H9 (cell line): Measurements from ENCODE around the gene CKMT2. TPM values are rescaled to one million over a fixed set of nuclear protein-coding genes. Genes with fewer than 3 reads are reported as not detected.

Experiments
- DNase-seq: peaks from one replicate; pipeline ENCODE4 v3.0.0-alpha.2; 2017
- H2AFZ ChIP-seq: one replicate; pipeline ENCODE4 v1.6.1; 2013; ENCODE audit warnings: mild to moderate bottlenecking, low read length, control low read depth, moderate library complexity
- H2AK5ac ChIP-seq: 2 replicates; pipeline ENCODE4 v1.6.1; 2013; ENCODE audit warnings: low read length, control low read depth, mixed read lengths; ENCODE audit not compliant: insufficient read length
- H2BK120ac ChIP-seq: one replicate; pipeline ENCODE4 v1.6.1; 2013; ENCODE audit warnings: low read depth, mild to moderate bottlenecking, low read length, control low read depth, inconsistent platforms; ENCODE audit not compliant: poor library complexity, severe bottlenecking
- H2BK12ac ChIP-seq: 2 replicates; pipeline ENCODE4 v1.6.1; 2013; ENCODE audit warnings: low read length, control low read depth, mixed read lengths, low read depth; ENCODE audit not compliant: insufficient read length
- H2BK15ac ChIP-seq: 2 replicates; pipeline ENCODE4 v1.6.1; 2013; ENCODE audit warnings: low read depth, low read length, control low read depth
- H2BK20ac ChIP-seq: one replicate; pipeline ENCODE4 v1.6.1; 2013; ENCODE audit warnings: low read depth, mild to moderate bottlenecking, low read length, control low read depth, inconsistent platforms; ENCODE audit not compliant: poor library complexity, severe bottlenecking
- H2BK5ac ChIP-seq: 2 replicates; pipeline ENCODE4 v1.6.1; 2013; ENCODE audit warnings: low read length, control low read depth, mixed read lengths; ENCODE audit not compliant: insufficient read length
- H3K14ac ChIP-seq: 2 replicates; pipeline ENCODE4 v1.6.1; 2013; ENCODE audit warnings: low read length, control low read depth; ENCODE audit not compliant: insufficient read depth
- H3K18ac ChIP-seq: 2 replicates; pipeline ENCODE4 v1.6.1; 2013; ENCODE audit warnings: low read depth, mild to moderate bottlenecking, mixed read lengths, low read length, control low read depth; ENCODE audit not compliant: insufficient read length
- H3K23ac ChIP-seq: 2 replicates; pipeline ENCODE4 v1.6.1; 2013; ENCODE audit warnings: low read length, control low read depth, mixed read lengths, low read depth; ENCODE audit not compliant: insufficient read length
- H3K23me2 ChIP-seq: 2 replicates; pipeline ENCODE4 v1.6.1; 2013; ENCODE audit warnings: low read depth, mild to moderate bottlenecking, mixed read lengths, low read length, control low read depth; ENCODE audit not compliant: insufficient read length, poor library complexity, severe bottlenecking
- H3K27ac ChIP-seq: 2 replicates; pipeline ENCODE4 v1.5.1; 2013; ENCODE audit warnings: low read length, control low read depth, mixed read lengths, low read depth; ENCODE audit not compliant: insufficient read length
- H3K27me3 ChIP-seq: 2 replicates; pipeline ENCODE4 v1.6.1; 2013; ENCODE audit warnings: low read length, control low read depth, inconsistent platforms; ENCODE audit not compliant: insufficient read depth
- H3K4ac ChIP-seq: 2 replicates; pipeline ENCODE4 v1.6.1; 2013; ENCODE audit warnings: low read depth, mild to moderate bottlenecking, control low read depth, inconsistent platforms, low read length, moderate library complexity
- H3K4me1 ChIP-seq: 2 replicates; pipeline ENCODE4 v1.6.1; 2013; ENCODE audit warnings: low read length, control low read depth, inconsistent platforms; ENCODE audit not compliant: insufficient read depth
- H3K4me2 ChIP-seq: 2 replicates; pipeline ENCODE4 v1.6.1; 2013; ENCODE audit warnings: low read length, control low read depth, mixed read lengths; ENCODE audit not compliant: insufficient read length, insufficient read depth
- H3K56ac ChIP-seq: 2 replicates; pipeline ENCODE4 v1.6.1; 2013; ENCODE audit warnings: low read depth, mild to moderate bottlenecking, mixed read lengths, low read length, control low read depth; ENCODE audit not compliant: insufficient read length
- H3K79me1 ChIP-seq: 2 replicates; pipeline ENCODE4 v1.6.1; 2013; ENCODE audit warnings: low read depth, mild to moderate bottlenecking, moderate library complexity, low read length, control low read depth, inconsistent platforms; ENCODE audit not compliant: insufficient read depth, poor library complexity, severe bottlenecking
- H3K79me2 ChIP-seq: 2 replicates; pipeline ENCODE4 v1.6.1; 2013; ENCODE audit warnings: low read length, control low read depth, inconsistent platforms; ENCODE audit not compliant: insufficient read depth
- H3K9ac ChIP-seq: 2 replicates; pipeline ENCODE4 v1.6.1; 2013; ENCODE audit warnings: low read length, control low read depth, mixed read lengths; ENCODE audit not compliant: insufficient read length; ENCODE audit errors: extremely low read depth
- H3K9me3 ChIP-seq: one replicate; pipeline ENCODE4 v1.6.1; 2013; ENCODE audit warnings: low read depth, low read length, inconsistent platforms; ENCODE audit not compliant: control insufficient read depth
- H3T11ph ChIP-seq: one replicate; pipeline ENCODE4 v1.6.1; 2013; ENCODE audit warnings: mild to moderate bottlenecking, low read length, control low read depth, inconsistent platforms
- H4K20me1 ChIP-seq: one replicate; pipeline ENCODE4 v1.6.1; 2013; ENCODE audit not compliant: control insufficient read depth, insufficient read length, insufficient read depth
- H4K5ac ChIP-seq: 2 replicates; pipeline ENCODE4 v1.6.1; 2013; ENCODE audit warnings: low read depth, mild to moderate bottlenecking, mixed read lengths, low read length, control low read depth; ENCODE audit not compliant: insufficient read length
- H4K8ac ChIP-seq: replicated peaks from 2 replicates; pipeline ENCODE4 v1.6.1; 2013; ENCODE audit warnings: low read length, control low read depth, mixed read lengths, low read depth; ENCODE audit not compliant: insufficient read length
- H4K91ac ChIP-seq: 2 replicates; pipeline ENCODE4 v1.6.1; 2013; ENCODE audit warnings: low read depth, mild to moderate bottlenecking, moderate library complexity, mixed read lengths, low read length, control low read depth; ENCODE audit not compliant: insufficient read length
- H3K27ac Mint-ChIP-seq, 3 experiments: 2 replicates in 2 of 3; 3 replicates in 1 of 3; pipeline ENCODE4 v1.8.0; 2020 to 2021; ENCODE audit warnings: mixed read lengths in 3 of 3, mild to moderate bottlenecking in 1 of 3, moderate library complexity in 1 of 3
- H3K27me3 Mint-ChIP-seq: 2 replicates; pipeline ENCODE4 v1.8.0; 2021; ENCODE audit warnings: low read depth, mild to moderate bottlenecking, moderate library complexity, mixed read lengths
- H3K36me3 Mint-ChIP-seq, 3 experiments: 2 replicates in 2 of 3; 3 replicates in 1 of 3; pipeline ENCODE4 v1.8.0; 2020 to 2021; ENCODE audit warnings: low read depth in 3 of 3, mixed read lengths in 3 of 3; ENCODE audit not compliant: insufficient read depth in 1 of 3
- H3K4me1 Mint-ChIP-seq, 2 experiments: 2 replicates each; pipeline ENCODE4 v1.8.0; 2020; ENCODE audit warnings: mixed read lengths in 2 of 2
- H3K4me3 Mint-ChIP-seq, 2 experiments: 2 replicates in 1 of 2; 3 replicates in 1 of 2; pipeline ENCODE4 v1.8.0; 2020 to 2021; ENCODE audit warnings: mild to moderate bottlenecking in 2 of 2, mixed read lengths in 2 of 2, moderate library complexity in 1 of 2
- H3K9me3 Mint-ChIP-seq, 2 experiments: 2 replicates in 1 of 2; 3 replicates in 1 of 2; pipeline ENCODE4 v1.8.0; 2020; ENCODE audit warnings: mild to moderate bottlenecking in 2 of 2, mixed read lengths in 2 of 2, moderate library complexity in 1 of 2
- WGBS: extraction: QIAGEN DNeasy Blood & Tissue Kit; methylation state at CpG from one replicate; pipeline ENCODE4 v1.1.7; 2013; ENCODE audit warnings: missing lambda C conversion rate, low lambda C conversion rate, mixed read lengths; ENCODE audit not compliant: insufficient read length; ENCODE audit errors: extremely low coverage; 5-methylcytosine and 5-hydroxymethylcytosine counted together
- total RNA-seq: library from RNA; stranded (reverse); gene quantifications from 2 replicates; pipeline ENCODE4 v1.2.1, GENCODE V29; 2021
- TF ChIP-seq, protein P1 (sequence below): fragments of 200-600 bp; sonication (generic); conservative IDR thresholded peaks from 3 replicates; pipeline ENCODE4 v1.8.0; 2021; ENCODE audit warnings: antibody characterized with exemption, mild to moderate bottlenecking

The CKMT2 gene
- total RNA-seq, 1 experiment from 2014 or later: 1.8 TPM

DNA sequence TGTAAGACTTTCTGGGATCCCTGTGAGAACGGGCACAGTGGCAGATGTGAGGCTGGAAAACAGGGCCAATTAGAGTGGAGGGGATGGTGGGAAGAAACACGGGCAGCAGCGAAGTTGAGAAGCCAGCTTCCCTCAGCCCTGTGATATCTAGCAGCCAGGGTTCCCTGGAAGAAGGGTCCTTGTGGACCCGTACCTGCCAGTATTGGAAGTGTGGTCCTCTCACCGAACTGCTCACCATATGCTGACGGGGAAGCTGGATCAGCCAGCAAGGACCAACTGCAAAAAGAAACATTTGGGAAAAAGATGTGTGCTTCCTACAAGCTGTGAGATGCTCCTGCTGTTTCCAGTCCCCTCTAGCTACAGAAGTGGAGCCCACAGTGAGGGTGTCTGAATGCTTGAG is 13.6 kb downstream of the CKMT2 start:
- H3K4me1 Mint-ChIP-seq: peaks cover 35 to 36% of the 10 kb centered on the region in 2 experiments
- Histone ChIP-seq H2BK12ac (no peak overlapping the region), H3K18ac (no peak overlapping the region), H2BK15ac (no peak overlapping the region), H3K23me2 (no peaks in the 10 kb centered on the region), H3K27ac (no peak overlapping the region), H2BK120ac (no peak overlapping the region), H3K4ac (no peak overlapping the region), H4K91ac (no peak overlapping the region), H2BK5ac (no peak overlapping the region), H3K9me3 (no peaks in the 10 kb centered on the region), H2AK5ac (no peak overlapping the region), H4K5ac (no peak overlapping the region), H3K4me1 (no peaks in the 10 kb centered on the region), H4K20me1 (peaks cover 2% of the 10 kb centered on the region), H3K27me3 (no peaks in the 10 kb centered on the region), H2BK20ac (no peak overlapping the region), H3K79me2 (no peaks in the 10 kb centered on the region), H3K79me1 (no peaks in the 10 kb centered on the region), H3T11ph (no peak overlapping the region), H3K23ac (no peak overlapping the region), H3K4me2 (no peak overlapping the region), H4K8ac (no peak overlapping the region), H3K14ac (no peak overlapping the region), H3K56ac (no peak overlapping the region), H2AFZ (no peak overlapping the region), H3K9ac (no peak overlapping the region)
- no peak for DNase-seq
- H3K36me3 Mint-ChIP-seq: peaks cover 4 to 12% (median 10%) of the 10 kb centered on the region in 3 experiments; a peak in 5 of 7 replicates
- no peak overlapping the region for H3K4me3 Mint-ChIP-seq
- H3K9me3 Mint-ChIP-seq: no peaks in the 10 kb centered on the region
- no CpG with 5 or more reads among the region's 6 CpGs for WGBS
- H3K27ac Mint-ChIP-seq: peak overlapping the region; percentile 18 to 21 (median 21); a peak in 3 of 7 replicates
- no peaks in the 10 kb centered on the region for H3K27me3 Mint-ChIP-seq
- TF ChIP-seq, protein P1, sequence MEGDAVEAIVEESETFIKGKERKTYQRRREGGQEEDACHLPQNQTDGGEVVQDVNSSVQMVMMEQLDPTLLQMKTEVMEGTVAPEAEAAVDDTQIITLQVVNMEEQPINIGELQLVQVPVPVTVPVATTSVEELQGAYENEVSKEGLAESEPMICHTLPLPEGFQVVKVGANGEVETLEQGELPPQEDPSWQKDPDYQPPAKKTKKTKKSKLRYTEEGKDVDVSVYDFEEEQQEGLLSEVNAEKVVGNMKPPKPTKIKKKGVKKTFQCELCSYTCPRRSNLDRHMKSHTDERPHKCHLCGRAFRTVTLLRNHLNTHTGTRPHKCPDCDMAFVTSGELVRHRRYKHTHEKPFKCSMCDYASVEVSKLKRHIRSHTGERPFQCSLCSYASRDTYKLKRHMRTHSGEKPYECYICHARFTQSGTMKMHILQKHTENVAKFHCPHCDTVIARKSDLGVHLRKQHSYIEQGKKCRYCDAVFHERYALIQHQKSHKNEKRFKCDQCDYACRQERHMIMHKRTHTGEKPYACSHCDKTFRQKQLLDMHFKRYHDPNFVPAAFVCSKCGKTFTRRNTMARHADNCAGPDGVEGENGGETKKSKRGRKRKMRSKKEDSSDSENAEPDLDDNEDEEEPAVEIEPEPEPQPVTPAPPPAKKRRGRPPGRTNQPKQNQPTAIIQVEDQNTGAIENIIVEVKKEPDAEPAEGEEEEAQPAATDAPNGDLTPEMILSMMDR: no peak
